ENCODE measurements around the gene NEK6.

- no peak for TF ChIP-seq CTCF (IDR thresholded peaks at IDR 0.05)
- no peak for TF ChIP-seq POLR2A (IDR thresholded peaks at IDR 0.05)
Measured at GRCh38 chr9:124312290-124313265, 54.8 kb downstream of the NEK6 start.

Measured in testis (tissue), 2 donors.